ENCODE measurements around the gene ATP2B2.

The ATP2B2 gene

DNA sequence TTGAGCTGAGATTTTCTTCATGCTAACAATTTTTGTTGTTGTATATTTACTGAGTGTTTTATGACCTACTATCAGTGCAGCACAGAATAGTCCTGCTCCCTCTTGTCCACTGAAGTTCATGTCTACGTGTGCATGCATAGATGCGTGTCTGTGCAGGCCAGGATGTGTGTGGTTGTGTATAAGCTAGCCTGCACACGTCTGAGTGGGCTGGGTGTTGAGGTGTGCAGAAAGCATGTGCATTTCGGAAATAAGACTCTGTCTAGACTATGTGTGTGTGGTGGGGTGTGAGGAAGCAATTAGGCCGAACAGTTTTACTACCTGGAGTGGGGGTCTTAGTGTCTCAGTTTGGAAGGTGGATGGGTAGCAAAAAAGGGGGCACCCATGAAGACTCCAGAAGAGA is 39.2 kb downstream of the ATP2B2 start:
- Histone ChIP-seq H3K4me3 (ENCODE audit: low read depth in 1 of 2, low read length in 2 of 2) (no peak overlapping the region), H3K9me3 (ENCODE audit: control insufficient read depth in 1 of 2, low read length in 2 of 2) (no peaks in the 10 kb centered on the region), H3K4me1 (ENCODE audit: control insufficient read depth in 1 of 2, insufficient read depth in 2 of 2, low read length in 2 of 2) (peaks cover 0 to 2% of the 10 kb centered on the region in 2 donors), H3K27ac (ENCODE audit: low read length) (no peak overlapping the region), H3K27me3 (ENCODE audit: low read depth, low read length) (peaks cover 13% of the 10 kb centered on the region), H3K36me3 (ENCODE audit: control insufficient read depth in 1 of 2, insufficient read depth in 2 of 2, low read length in 2 of 2) (no peaks in the 10 kb centered on the region)

DNA sequence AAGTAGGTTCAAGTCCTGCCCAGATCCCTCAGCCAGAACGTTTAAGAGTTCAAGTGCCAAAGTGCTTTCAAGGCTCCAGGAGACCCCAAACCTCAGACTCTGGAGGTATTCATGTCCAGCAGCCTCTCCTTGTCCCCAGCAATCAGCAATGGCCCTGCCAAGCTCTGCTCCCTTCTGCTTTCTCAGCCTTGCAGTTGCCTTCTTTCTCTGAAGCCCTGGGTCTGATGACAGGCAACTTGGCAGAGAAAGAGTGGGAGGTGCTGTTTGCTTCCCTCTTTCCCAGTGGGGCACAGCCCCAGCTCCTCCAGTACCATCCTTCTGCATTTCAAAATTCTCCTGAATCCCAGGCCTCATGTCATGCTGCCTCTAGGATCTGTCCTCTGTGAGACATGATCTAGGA is 40.2 kb downstream of the ATP2B2 start:
- H3K4me1 ChIP-seq (ENCODE audit: control insufficient read depth in 1 of 2, insufficient read depth in 2 of 2, low read length in 2 of 2), result no peaks in the 10 kb centered on the region
- H3K4me3 ChIP-seq (ENCODE audit: low read depth in 1 of 2, low read length in 2 of 2), result no peak overlapping the region
- no peaks in the 10 kb centered on the region for H3K9me3 ChIP-seq (ENCODE audit: control insufficient read depth in 1 of 2, low read length in 2 of 2)
- no peak overlapping the region for H3K27ac ChIP-seq (ENCODE audit: low read length)
- no peaks in the 10 kb centered on the region for H3K36me3 ChIP-seq (ENCODE audit: control insufficient read depth in 1 of 2, insufficient read depth in 2 of 2, low read length in 2 of 2)
- H3K27me3 ChIP-seq (ENCODE audit: low read depth, low read length), result peaks cover 8% of the 10 kb centered on the region

GRCh38 chr3:10463533-10464434 is 41.6 kb downstream of the ATP2B2 start:
- no peak overlapping the region for H3K4me3 ChIP-seq (ENCODE audit: low read depth in 1 of 2, low read length in 2 of 2)
- H3K27me3 ChIP-seq (ENCODE audit: low read depth, low read length), result no peaks in the 10 kb centered on the region
- H3K27ac ChIP-seq (ENCODE audit: low read length), result no peak overlapping the region
- no peaks in the 10 kb centered on the region for H3K4me1 ChIP-seq (ENCODE audit: control insufficient read depth in 1 of 2, insufficient read depth in 2 of 2, low read length in 2 of 2)
- no peaks in the 10 kb centered on the region for H3K9me3 ChIP-seq (ENCODE audit: control insufficient read depth in 1 of 2, low read length in 2 of 2)
- H3K36me3 ChIP-seq (ENCODE audit: control insufficient read depth in 1 of 2, insufficient read depth in 2 of 2, low read length in 2 of 2), result no peaks in the 10 kb centered on the region

- no peak overlapping the region for H3K4me3 ChIP-seq (ENCODE audit: low read depth in 1 of 2, low read length in 2 of 2)
- no peaks in the 10 kb centered on the region for H3K9me3 ChIP-seq (ENCODE audit: control insufficient read depth in 1 of 2, low read length in 2 of 2)
- no peak overlapping the region for H3K27ac ChIP-seq (ENCODE audit: low read length)
- no peaks in the 10 kb centered on the region for H3K36me3 ChIP-seq (ENCODE audit: control insufficient read depth in 1 of 2, insufficient read depth in 2 of 2, low read length in 2 of 2)
- H3K4me1 ChIP-seq (ENCODE audit: control insufficient read depth in 1 of 2, insufficient read depth in 2 of 2, low read length in 2 of 2), result no peaks in the 10 kb centered on the region
- no peaks in the 10 kb centered on the region for H3K27me3 ChIP-seq (ENCODE audit: low read depth, low read length)
Observed at GRCh38 chr3:10462641-10463532, 42.5 kb downstream of the ATP2B2 start.

DNA sequence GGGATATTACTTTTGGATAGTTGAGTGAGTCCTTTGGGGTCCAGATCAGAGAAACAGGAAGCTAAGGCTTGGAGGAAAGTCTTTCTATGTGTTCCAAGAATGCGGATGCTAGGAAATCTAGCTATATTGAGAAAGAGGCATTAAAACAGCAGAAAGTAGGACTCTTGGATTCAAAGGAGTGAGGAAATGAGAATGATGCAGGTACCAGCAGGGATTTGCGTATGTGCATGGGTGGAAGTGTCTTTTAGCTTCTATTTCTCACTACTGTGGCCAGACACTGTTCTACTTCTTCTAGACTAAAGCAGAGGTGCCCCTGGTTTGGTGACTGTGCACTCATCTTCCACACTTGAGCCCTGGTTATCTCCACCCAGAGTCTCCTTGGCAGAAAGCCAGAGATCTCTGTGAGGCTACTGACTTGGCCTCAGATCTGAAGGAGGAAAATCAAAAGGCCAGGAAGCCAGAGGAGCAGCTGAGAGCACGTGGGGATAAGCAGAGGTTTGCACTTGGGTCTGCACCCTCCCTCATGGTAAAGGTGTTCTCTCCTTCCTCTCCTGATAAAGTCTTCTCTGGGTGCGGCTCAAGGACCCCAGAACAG is 44.3 kb downstream of the ATP2B2 start:
- Histone ChIP-seq H3K4me1 (ENCODE audit: control insufficient read depth in 1 of 2, insufficient read depth in 2 of 2, low read length in 2 of 2) (no peaks in the 10 kb centered on the region), H3K36me3 (ENCODE audit: control insufficient read depth in 1 of 2, insufficient read depth in 2 of 2, low read length in 2 of 2) (no peaks in the 10 kb centered on the region), H3K27me3 (ENCODE audit: low read depth, low read length) (no peaks in the 10 kb centered on the region), H3K27ac (ENCODE audit: low read length) (no peak overlapping the region), H3K9me3 (ENCODE audit: control insufficient read depth in 1 of 2, low read length in 2 of 2) (no peaks in the 10 kb centered on the region), H3K4me3 (ENCODE audit: low read depth in 1 of 2, low read length in 2 of 2) (no peak overlapping the region)

GRCh38 chr3:10459954-10460754 is 45.2 kb downstream of the ATP2B2 start:
- no peak overlapping the region for H3K4me3 ChIP-seq (ENCODE audit: low read depth in 1 of 2, low read length in 2 of 2)
- no peaks in the 10 kb centered on the region for H3K36me3 ChIP-seq (ENCODE audit: control insufficient read depth in 1 of 2, insufficient read depth in 2 of 2, low read length in 2 of 2)
- no peaks in the 10 kb centered on the region for H3K4me1 ChIP-seq (ENCODE audit: control insufficient read depth in 1 of 2, insufficient read depth in 2 of 2, low read length in 2 of 2)
- no peaks in the 10 kb centered on the region for H3K27me3 ChIP-seq (ENCODE audit: low read depth, low read length)
- H3K27ac ChIP-seq (ENCODE audit: low read length), result no peak overlapping the region
- no peaks in the 10 kb centered on the region for H3K9me3 ChIP-seq (ENCODE audit: control insufficient read depth in 1 of 2, low read length in 2 of 2)

DNA sequence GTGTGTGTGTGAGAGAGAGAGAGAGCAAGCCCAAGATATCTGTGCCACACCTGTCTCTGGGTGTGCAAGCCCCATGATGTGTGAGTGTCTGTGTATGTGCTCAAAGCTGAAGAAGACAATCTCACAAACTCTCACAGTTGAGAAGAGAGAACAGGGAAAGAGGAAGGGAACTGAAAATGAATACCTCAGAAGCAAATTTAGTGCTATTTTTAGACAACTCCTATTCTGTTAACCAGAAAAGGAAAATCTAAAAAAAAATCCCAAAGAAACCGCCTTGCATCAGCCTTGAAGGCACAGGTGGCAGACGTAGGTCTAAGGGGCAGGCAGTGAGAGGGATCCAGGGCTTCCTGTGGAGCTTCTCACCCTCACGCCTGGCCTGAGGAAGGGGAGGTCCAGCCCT is 47.8 kb downstream of the ATP2B2 start:
- no peak overlapping the region for H3K4me3 ChIP-seq (ENCODE audit: low read depth in 1 of 2, low read length in 2 of 2)
- no peak overlapping the region for H3K27ac ChIP-seq (ENCODE audit: low read length)
- H3K36me3 ChIP-seq (ENCODE audit: control insufficient read depth in 1 of 2, insufficient read depth in 2 of 2, low read length in 2 of 2), result no peaks in the 10 kb centered on the region
- H3K9me3 ChIP-seq (ENCODE audit: control insufficient read depth in 1 of 2, low read length in 2 of 2), result no peaks in the 10 kb centered on the region
- H3K4me1 ChIP-seq (ENCODE audit: control insufficient read depth in 1 of 2, insufficient read depth in 2 of 2, low read length in 2 of 2), result no peaks in the 10 kb centered on the region
- no peaks in the 10 kb centered on the region for H3K27me3 ChIP-seq (ENCODE audit: low read depth, low read length)

- no peaks in the 10 kb centered on the region for H3K9me3 ChIP-seq (ENCODE audit: control insufficient read depth in 1 of 2, low read length in 2 of 2)
- no peaks in the 10 kb centered on the region for H3K27me3 ChIP-seq (ENCODE audit: low read depth, low read length)
- H3K36me3 ChIP-seq (ENCODE audit: control insufficient read depth in 1 of 2, insufficient read depth in 2 of 2, low read length in 2 of 2), result no peaks in the 10 kb centered on the region
- no peak overlapping the region for H3K4me3 ChIP-seq (ENCODE audit: low read depth in 1 of 2, low read length in 2 of 2)
- no peak overlapping the region for H3K27ac ChIP-seq (ENCODE audit: low read length)
- no peaks in the 10 kb centered on the region for H3K4me1 ChIP-seq (ENCODE audit: control insufficient read depth in 1 of 2, insufficient read depth in 2 of 2, low read length in 2 of 2)
Observed at GRCh38 chr3:10456981-10457380, 48.4 kb downstream of the ATP2B2 start.

DNA sequence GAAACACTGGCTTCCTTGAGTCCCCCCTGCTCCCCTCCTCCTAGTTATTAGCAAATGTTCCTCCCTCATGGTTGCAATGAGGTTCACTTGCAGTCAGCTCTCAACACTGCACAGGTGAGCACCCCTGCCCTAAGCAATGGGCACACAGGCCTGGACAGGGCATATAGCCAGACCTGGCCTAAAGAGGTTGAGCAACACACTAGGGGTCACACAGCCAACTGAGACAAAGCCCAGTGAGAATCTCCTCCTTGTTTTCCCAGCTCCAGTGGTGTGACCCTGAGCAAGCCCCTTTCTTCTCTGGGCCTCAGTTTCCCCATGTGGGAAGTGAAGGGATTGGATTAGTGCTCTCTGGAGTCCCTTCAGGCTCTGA is 49.9 kb downstream of the ATP2B2 start:
- no peaks in the 10 kb centered on the region for H3K36me3 ChIP-seq (ENCODE audit: control insufficient read depth in 1 of 2, insufficient read depth in 2 of 2, low read length in 2 of 2)
- H3K4me1 ChIP-seq (ENCODE audit: control insufficient read depth in 1 of 2, insufficient read depth in 2 of 2, low read length in 2 of 2), result no peaks in the 10 kb centered on the region
- H3K27me3 ChIP-seq (ENCODE audit: low read depth, low read length), result no peaks in the 10 kb centered on the region
- no peaks in the 10 kb centered on the region for H3K9me3 ChIP-seq (ENCODE audit: control insufficient read depth in 1 of 2, low read length in 2 of 2)
- no peak overlapping the region for H3K27ac ChIP-seq (ENCODE audit: low read length)
- H3K4me3 ChIP-seq (ENCODE audit: low read depth in 1 of 2, low read length in 2 of 2), result no peak overlapping the region

- Histone ChIP-seq H3K9me3 (ENCODE audit: control insufficient read depth in 1 of 2, low read length in 2 of 2) (no peaks in the 10 kb centered on the region), H3K27me3 (ENCODE audit: low read depth, low read length) (no peaks in the 10 kb centered on the region)
Observed at GRCh38 chr3:10454907-10455544, 50.4 kb downstream of the ATP2B2 start.

More at GRCh38 chr3:10454907-10455544, 50.4 kb downstream of the ATP2B2 start:
- Histone ChIP-seq H3K27ac (ENCODE audit: low read length) (no peak overlapping the region), H3K36me3 (ENCODE audit: control insufficient read depth in 1 of 2, insufficient read depth in 2 of 2, low read length in 2 of 2) (no peaks in the 10 kb centered on the region), H3K4me3 (ENCODE audit: low read depth in 1 of 2, low read length in 2 of 2) (no peak overlapping the region), H3K4me1 (ENCODE audit: control insufficient read depth in 1 of 2, insufficient read depth in 2 of 2, low read length in 2 of 2) (no peaks in the 10 kb centered on the region)
